GM12801 (cell line): ENCODE results near the gene CRELD1.

Experiments
- CTCF ChIP-seq: IDR thresholded peaks from one replicate; pipeline ENCODE4 v1.5.1; 2011; ENCODE audit warnings: control low read depth; ENCODE audit not compliant: insufficient read length; ENCODE audit errors: extremely low read depth

CRELD1 gene, protein sequence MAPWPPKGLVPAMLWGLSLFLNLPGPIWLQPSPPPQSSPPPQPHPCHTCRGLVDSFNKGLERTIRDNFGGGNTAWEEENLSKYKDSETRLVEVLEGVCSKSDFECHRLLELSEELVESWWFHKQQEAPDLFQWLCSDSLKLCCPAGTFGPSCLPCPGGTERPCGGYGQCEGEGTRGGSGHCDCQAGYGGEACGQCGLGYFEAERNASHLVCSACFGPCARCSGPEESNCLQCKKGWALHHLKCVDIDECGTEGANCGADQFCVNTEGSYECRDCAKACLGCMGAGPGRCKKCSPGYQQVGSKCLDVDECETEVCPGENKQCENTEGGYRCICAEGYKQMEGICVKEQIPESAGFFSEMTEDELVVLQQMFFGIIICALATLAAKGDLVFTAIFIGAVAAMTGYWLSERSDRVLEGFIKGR

GRCh38 chr3:9933561-9934234 lies at the start of gene CRELD1:
CRELD1 (plus strand) TSS chr3:9933834; CDS start chr3:9934439, 605 bp downstream.
- TF ChIP-seq CTCF: no peak

DNA sequence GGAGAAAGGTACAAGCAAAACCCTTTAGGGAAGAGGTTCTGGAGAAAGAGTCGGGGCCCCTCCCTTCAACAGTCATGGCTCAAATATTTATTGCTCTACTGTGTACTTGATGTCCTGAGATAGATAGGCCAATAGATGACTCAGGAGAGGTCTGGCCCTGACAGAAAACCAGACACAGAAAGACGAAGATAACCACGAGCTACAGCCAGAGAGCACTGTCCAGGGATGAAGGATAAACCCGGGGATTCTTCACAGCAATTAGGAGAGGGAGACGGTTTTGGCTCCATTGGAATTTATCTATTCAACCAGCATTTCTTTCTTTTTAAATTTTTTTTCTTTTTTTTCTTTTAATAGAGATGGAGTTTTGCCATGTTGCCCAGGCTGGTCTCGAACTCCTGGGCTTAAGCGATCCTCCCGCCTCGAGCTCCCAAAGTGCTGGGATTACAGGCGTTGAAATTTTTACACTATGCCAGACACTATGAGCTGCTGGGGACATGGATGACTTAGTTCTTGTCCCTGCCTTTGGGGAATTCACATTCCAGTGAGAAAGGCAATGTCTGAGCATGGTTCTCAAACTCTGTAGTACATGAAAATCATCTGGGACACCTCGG lies 49.0 kb upstream of the CRELD1 start:
- no peak for TF ChIP-seq CTCF

DNA sequence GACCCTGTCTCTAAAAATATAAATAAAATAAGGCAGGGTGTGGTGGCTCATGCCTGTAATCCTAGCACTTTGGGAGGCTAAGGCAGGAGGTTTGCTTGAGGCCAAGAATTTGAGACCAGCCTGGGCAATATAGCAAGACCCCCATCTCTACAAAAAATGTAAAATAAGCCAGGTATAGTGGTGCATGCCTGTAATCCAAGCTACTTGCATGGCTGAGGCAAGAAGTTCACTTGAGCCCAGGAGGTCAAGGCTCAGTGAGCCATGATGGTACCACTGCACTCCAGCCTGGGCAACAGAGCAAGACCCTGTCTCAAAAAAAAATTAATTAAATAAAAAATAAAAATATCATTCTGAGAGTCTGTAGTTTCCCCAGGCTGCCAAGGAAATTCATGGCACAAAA lies 47.3 kb upstream of the CRELD1 start:
- TF ChIP-seq CTCF: no peak

- no peak for TF ChIP-seq CTCF
Measured at GRCh38 chr3:9887480-9887879, 46.2 kb upstream of the CRELD1 start.

GRCh38 chr3:9888540-9888939 lies 45.1 kb upstream of the CRELD1 start:
- no peak for TF ChIP-seq CTCF

DNA sequence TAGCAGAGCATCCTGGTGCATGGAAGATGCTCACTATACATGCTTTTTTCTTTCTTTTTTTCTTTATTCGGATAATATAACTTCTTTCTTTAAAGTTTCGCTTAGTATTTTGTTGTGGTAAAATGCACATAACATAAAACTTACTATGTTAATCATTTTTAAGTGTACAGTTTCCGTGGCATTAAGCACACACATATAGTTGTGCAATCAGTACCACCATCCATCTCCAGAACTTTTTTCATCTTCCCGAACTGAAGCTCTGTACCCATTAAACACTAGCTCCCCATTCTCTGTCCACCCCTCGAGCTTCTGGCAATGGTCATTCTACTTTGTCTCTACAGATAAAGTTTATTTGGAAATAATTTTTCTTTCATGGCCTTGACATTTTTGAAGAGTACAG lies 44.2 kb upstream of the CRELD1 start:
- TF ChIP-seq CTCF: no peak
